OCI-LY3 (cell line): ENCODE data around the gene POLH.

Experiments
- H2AFZ ChIP-seq: fragments of 200-600, 300-600 bp; shearing (Covaris generic); 2 replicates; pipeline ENCODE4 v1.6.0; 2014; ENCODE audit warnings: antibody characterized with exemption, low read depth, low read length
- H3K27ac ChIP-seq: fragments of 200-600, 300-600 bp; sonication (generic); 2 replicates; pipeline ENCODE4 v1.5.1; 2014; ENCODE audit warnings: mild to moderate bottlenecking, low read length, moderate library complexity, mixed read lengths
- H3K27me3 ChIP-seq: fragments of 200-600, 300-600 bp; sonication (generic); 2 replicates; pipeline ENCODE4 v1.6.1; 2014; ENCODE audit warnings: low read depth, low read length, mixed read lengths
- H3K36me3 ChIP-seq: fragments of 200-600, 300-600 bp; sonication (generic); replicated peaks from 2 replicates; pipeline ENCODE3; 2014; ENCODE audit warnings: low read depth, low read length, mixed read lengths
- H3K4me1 ChIP-seq: fragments of 300-600, 200-600 bp; sonication (generic); 2 replicates; pipeline ENCODE4 v1.6.1; 2014; ENCODE audit warnings: low read length, mixed read lengths
- H3K4me2 ChIP-seq: fragments of 200-600, 300-600 bp; sonication (generic); 2 replicates; pipeline ENCODE4 v1.6.1; 2014; ENCODE audit warnings: low read length, mixed read lengths
- H3K4me3 ChIP-seq: fragments of 300-600, 200-600 bp; sonication (generic); 2 replicates; pipeline ENCODE4 v1.5.1; 2014; ENCODE audit warnings: antibody characterized with exemption, mild to moderate bottlenecking, low read length, moderate library complexity
- H3K79me2 ChIP-seq: fragments of 300-600, 200-600 bp; shearing (Covaris generic); 2 replicates; pipeline ENCODE4 v1.6.1; 2014; ENCODE audit warnings: mild to moderate bottlenecking, low read length, mixed read lengths
- H3K9ac ChIP-seq: fragments of 300-600, 200-600 bp; shearing (Covaris generic); 2 replicates; pipeline ENCODE4 v1.6.0; 2014; ENCODE audit warnings: mild to moderate bottlenecking, low read length, moderate library complexity
- H3K9me3 ChIP-seq: fragments of 200-600, 300-600 bp; shearing (Covaris generic); 2 replicates; pipeline ENCODE4 v1.6.1; 2014; ENCODE audit warnings: low read length, mixed read lengths; ENCODE audit not compliant: insufficient read depth
- H4K20me1 ChIP-seq: fragments of 200-600, 300-600 bp; sonication (generic); 2 replicates; pipeline ENCODE4 v1.6.1; 2016; ENCODE audit warnings: low read length, mixed read lengths; ENCODE audit not compliant: insufficient read depth
- EZH2phosphoT487 ChIP-seq: fragments of 200-600 bp; shearing (Covaris generic); IDR thresholded peaks from 2 replicates; pipeline ENCODE4 v1.6.1; 2018; ENCODE audit warnings: antibody characterized with exemption, mixed run types, low read depth
- TF ChIP-seq, protein P1 (sequence below): fragments of 200-600, 300-600 bp; sonication (generic); IDR thresholded peaks from 2 replicates; pipeline ENCODE4 v1.5.1; 2014; ENCODE audit warnings: antibody characterized with exemption, low read length, low read depth

The POLH gene

DNA sequence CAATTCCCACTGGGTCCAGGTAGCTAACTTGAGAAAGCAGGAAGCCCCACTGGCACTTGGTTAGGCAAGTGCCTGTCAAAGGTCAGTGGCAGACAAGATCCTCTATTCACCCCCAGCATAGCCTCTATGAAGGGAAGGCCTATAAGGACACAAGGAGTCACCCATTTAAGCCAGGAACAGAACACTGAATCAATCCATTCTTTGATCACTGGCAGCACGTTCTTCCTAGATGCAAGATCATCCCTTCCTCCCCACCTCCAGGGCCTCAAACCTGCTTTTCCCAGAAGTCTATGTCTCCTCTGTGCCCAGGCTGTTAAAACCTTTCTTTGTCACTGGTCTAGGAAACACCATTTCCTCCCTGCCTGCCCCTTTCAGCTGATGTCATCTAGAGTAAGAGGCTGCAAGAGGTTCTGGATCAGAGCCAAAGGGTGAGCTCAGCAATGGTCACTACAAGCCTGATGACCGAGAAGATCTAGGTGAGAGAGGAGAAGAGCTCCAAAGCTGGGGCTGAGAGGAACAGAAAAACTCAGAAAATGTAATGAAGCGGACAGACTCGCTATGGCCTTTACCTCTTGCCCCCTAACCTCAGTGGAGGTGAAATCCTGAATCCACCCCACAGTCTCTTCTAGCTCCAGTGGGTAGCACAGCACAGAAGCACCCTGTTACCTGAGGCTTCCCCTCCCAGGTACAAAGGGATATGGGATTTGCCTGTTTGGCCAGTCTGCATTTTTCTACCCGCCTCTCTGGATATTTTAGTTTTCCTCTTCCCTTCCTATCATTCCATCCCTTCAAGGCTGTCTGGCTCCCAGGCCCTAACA is 51.2 kb downstream of the POLH start:
- no peak overlapping the region for H3K27ac ChIP-seq
- H3K9me3 ChIP-seq, result no peaks in the 10 kb centered on the region
- H3K4me2 ChIP-seq, result peak overlapping the region; percentile 14; the same call in 1 of the 2 replicates
- no peaks in the 10 kb centered on the region for H3K27me3 ChIP-seq
- H3K4me1 ChIP-seq, result peaks cover 17% of the 10 kb centered on the region
- no peaks in the 10 kb centered on the region for H4K20me1 ChIP-seq
- peaks cover 21% of the 10 kb centered on the region for H3K79me2 ChIP-seq
- peaks cover 48% of the 10 kb centered on the region for H3K36me3 ChIP-seq
- no peak overlapping the region for H2AFZ ChIP-seq
- no peak overlapping the region for H3K4me3 ChIP-seq
- no peak for TF ChIP-seq EZH2phosphoT487
- TF ChIP-seq, protein P1, sequence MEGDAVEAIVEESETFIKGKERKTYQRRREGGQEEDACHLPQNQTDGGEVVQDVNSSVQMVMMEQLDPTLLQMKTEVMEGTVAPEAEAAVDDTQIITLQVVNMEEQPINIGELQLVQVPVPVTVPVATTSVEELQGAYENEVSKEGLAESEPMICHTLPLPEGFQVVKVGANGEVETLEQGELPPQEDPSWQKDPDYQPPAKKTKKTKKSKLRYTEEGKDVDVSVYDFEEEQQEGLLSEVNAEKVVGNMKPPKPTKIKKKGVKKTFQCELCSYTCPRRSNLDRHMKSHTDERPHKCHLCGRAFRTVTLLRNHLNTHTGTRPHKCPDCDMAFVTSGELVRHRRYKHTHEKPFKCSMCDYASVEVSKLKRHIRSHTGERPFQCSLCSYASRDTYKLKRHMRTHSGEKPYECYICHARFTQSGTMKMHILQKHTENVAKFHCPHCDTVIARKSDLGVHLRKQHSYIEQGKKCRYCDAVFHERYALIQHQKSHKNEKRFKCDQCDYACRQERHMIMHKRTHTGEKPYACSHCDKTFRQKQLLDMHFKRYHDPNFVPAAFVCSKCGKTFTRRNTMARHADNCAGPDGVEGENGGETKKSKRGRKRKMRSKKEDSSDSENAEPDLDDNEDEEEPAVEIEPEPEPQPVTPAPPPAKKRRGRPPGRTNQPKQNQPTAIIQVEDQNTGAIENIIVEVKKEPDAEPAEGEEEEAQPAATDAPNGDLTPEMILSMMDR, result no peak
- no peak overlapping the region for H3K9ac ChIP-seq

DNA sequence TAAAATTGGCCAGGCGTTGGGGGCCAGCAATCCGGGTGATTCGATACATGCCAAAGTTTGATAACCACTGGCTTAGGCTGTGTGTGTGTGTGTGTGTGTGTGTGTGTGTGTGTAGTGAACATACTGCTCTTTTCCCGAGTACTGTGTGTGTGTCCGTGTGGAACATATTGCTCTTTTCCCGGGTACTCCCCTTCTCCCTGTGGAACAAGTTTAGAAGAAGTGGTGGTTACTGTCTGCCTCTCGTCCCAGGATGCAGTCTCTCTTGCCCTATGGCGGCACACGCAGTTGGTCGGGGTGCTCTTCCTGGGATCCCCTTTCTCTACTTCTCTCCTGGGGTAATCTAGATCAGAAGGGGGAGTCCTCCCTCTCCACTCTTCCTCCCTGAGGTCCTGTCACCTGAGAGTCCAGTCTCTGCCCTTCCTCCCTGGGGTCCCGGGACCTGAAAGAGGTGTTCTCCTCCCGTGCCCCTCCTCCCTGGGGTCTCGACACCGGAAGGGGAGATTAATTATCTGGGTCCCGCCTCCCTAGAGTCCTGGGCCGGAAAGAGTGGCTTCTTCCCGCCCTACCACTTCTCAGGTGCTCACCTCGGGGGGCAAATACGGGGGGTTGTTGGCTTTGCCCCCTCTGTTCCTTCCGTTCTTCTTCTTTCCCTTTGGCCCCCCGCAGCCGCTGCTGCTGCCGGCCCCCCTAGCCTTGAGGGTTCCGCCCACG is 52.6 kb downstream of the POLH start:
- Histone ChIP-seq H3K4me3 (peak overlapping the region; percentile 81), H3K9me3 (no peaks in the 10 kb centered on the region), H3K27me3 (no peaks in the 10 kb centered on the region), H4K20me1 (no peaks in the 10 kb centered on the region), H3K4me2 (peak overlapping the region; percentile 59), H3K9ac (peak overlapping the region; percentile 77), H3K36me3 (peaks cover 38% of the 10 kb centered on the region), H3K27ac (peak overlapping the region; percentile 66), H2AFZ (no peak overlapping the region; the same call in 1 of the 2 replicates), H3K4me1 (peaks cover 17% of the 10 kb centered on the region), H3K79me2 (peaks cover 21% of the 10 kb centered on the region)
- no peak for TF ChIP-seq EZH2phosphoT487
- TF ChIP-seq, protein P1, result no peak

DNA sequence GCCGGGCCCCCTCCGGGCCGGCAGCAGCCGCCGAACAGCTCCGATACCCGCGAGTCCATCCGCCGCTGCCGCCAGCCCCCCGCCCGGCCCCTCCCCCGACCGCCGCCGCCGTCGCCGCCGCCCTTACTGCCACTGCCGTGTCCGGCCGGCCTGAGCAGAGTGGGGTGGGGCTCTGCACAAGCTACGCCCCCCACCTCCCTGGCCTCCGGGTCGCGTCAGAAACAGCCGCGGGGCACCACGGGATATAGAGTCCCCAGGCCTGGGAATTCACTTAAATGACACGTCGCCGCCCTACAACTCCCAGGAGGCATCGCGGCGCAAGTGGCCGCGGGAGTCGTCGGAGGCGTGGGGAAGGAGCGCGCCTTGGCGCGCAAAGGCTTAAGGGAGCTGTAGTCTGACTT is 53.1 kb downstream of the POLH start, which contains the start of gene GTPBP2:
TSS of gene GTPBP2 (minus strand) at position 161 of the 401 bp plus-strand sequence. CDS start at position 59, 102 bp downstream.
- TF ChIP-seq EZH2phosphoT487, result no peak
- TF ChIP-seq, protein P1, result no peak
- H3K9ac ChIP-seq, result peak within 1 kb of the TSS; percentile 96
- peak within 1 kb of the TSS; percentile 86 for H3K4me2 ChIP-seq
- H2AFZ ChIP-seq, result peak within 1 kb of the TSS; percentile 75
- H3K27me3 ChIP-seq, result no peaks in the 10 kb centered on the region
- peak within 1 kb of the TSS; percentile 89 for H3K27ac ChIP-seq
- peaks cover 21% of the 10 kb centered on the region for H3K79me2 ChIP-seq
- peaks cover 17% of the 10 kb centered on the region for H3K4me1 ChIP-seq
- H3K9me3 ChIP-seq, result no peaks in the 10 kb centered on the region
- H3K4me3 ChIP-seq, result peak within 1 kb of the TSS; percentile 81
- H4K20me1 ChIP-seq, result no peaks in the 10 kb centered on the region
- H3K36me3 ChIP-seq, result peaks cover 33% of the 10 kb centered on the region
